HepG2 (cell line): Measurements from ENCODE around the gene PLEKHH1. TPM values are rescaled to one million over a fixed set of nuclear protein-coding genes. Genes with fewer than 3 reads are reported as not detected.

ENCODE experiments used
- ATAC-seq: fragments of 200-7000 bp; cut with Tn5 transposase; 3 replicates; pipeline ENCODE4 v1.9.1; 2020; ENCODE audit warnings: mild to moderate bottlenecking, moderate library complexity
- BruUV-seq: library from RNA; stranded (reverse); fragments of 400-500 nt; replicated peaks from 2 replicates; lab custom pipeline; 2021; lab: Mats Ljungman, UMichigan
- CTCF ChIA-PET: fragments of 300-600 bp; formaldehyde crosslinking; extraction: SDS; loops from one replicate; lab custom pipeline; 2021; ENCODE audit warnings: low total read pairs, inconsistent platforms, low intra/inter-chr PET ratio; lab: Yijun Ruan, JAX
- POLR2A ChIA-PET: fragments of 350-600 bp; sonication (Branson Sonifier 250); formaldehyde crosslinking; loops from one replicate; lab custom pipeline; 2020; ENCODE audit warnings: antibody characterized with exemption, inconsistent platforms; lab: Yijun Ruan, JAX
- DNase-seq: peaks from one replicate; pipeline ENCODE4 v3.0.0-alpha.2; 2015; ENCODE audit warnings: low spot score
- FAIRE-seq: peaks from 3 replicates; lab custom pipeline; 2011; peaks lifted over from hg19 to GRCh38; lab: Jason Lieb, UNC
- H2AFZ ChIP-seq: one replicate; pipeline ENCODE4 v1.6.1; 2011; ENCODE audit warnings: low read length, inconsistent platforms
- H3K27ac ChIP-seq: fragments of 300-600 bp; 3 replicates; pipeline ENCODE4 v1.8.0; 2011; ENCODE audit warnings: mixed run types, mild to moderate bottlenecking, mixed read lengths, low read length, inconsistent platforms; ENCODE audit not compliant: insufficient read depth; ENCODE audit errors: extremely low read length
- H3K27me3 ChIP-seq, 2 experiments: fragments of 200-600 bp in 1 of 2; 2 replicates in 1 of 2; 3 replicates in 1 of 2; pipeline versions ENCODE4 v1.6.0 to v1.8.0; 2011; ENCODE audit warnings: low read length in 2 of 2, mild to moderate bottlenecking in 2 of 2, moderate library complexity in 2 of 2, inconsistent platforms in 1 of 2; ENCODE audit not compliant: insufficient read depth in 2 of 2, control insufficient read depth in 1 of 2
- H3K36me3 ChIP-seq, 2 experiments: fragments of 200-600 bp in 1 of 2; replicated peaks in 1 of 2; 2 replicates in 1 of 2; 3 replicates in 1 of 2; pipeline versions ENCODE4 v1.5.1 to v1.8.0; 2011; ENCODE audit warnings: low read length in 2 of 2, inconsistent platforms in 1 of 2; ENCODE audit not compliant: insufficient read depth in 2 of 2, control insufficient read depth in 1 of 2
- H3K4me1 ChIP-seq: 2 replicates; pipeline ENCODE4 v1.5.1; 2012; ENCODE audit warnings: low read length, inconsistent platforms; ENCODE audit not compliant: insufficient read depth
- H3K4me2 ChIP-seq: 2 replicates; pipeline ENCODE4 v1.6.0; 2011; ENCODE audit warnings: low read depth, low read length, inconsistent platforms
- H3K4me3 ChIP-seq, 3 experiments: fragments of 200-600 bp in 1 of 3; sonication (generic), shearing (Covaris generic) in 1 of 3; replicated peaks in 1 of 3; 2 replicates each; pipeline ENCODE4 v1.5.1; 2011 to 2016; ENCODE audit warnings: low read length in 3 of 3, inconsistent platforms in 2 of 3, low read depth in 2 of 3, mild to moderate bottlenecking in 2 of 3, control low read depth in 1 of 3, mixed read lengths in 1 of 3; ENCODE audit not compliant: insufficient read depth in 1 of 3
- H3K79me2 ChIP-seq: one replicate; pipeline ENCODE4 v1.6.1; 2011; ENCODE audit warnings: low read length, inconsistent platforms; ENCODE audit not compliant: insufficient read depth
- H3K9ac ChIP-seq: 2 replicates; pipeline ENCODE4 v1.6.0; 2011; ENCODE audit warnings: mild to moderate bottlenecking, low read depth, low read length, inconsistent platforms; ENCODE audit not compliant: insufficient read depth
- H3K9me3 ChIP-seq: 2 replicates; pipeline ENCODE4 v1.5.1; 2012; ENCODE audit warnings: mild to moderate bottlenecking, low read length
- H4K20me1 ChIP-seq: 2 replicates; pipeline ENCODE4 v1.6.0; 2011; ENCODE audit warnings: inconsistent platforms, mild to moderate bottlenecking, low read length, moderate library complexity; ENCODE audit not compliant: insufficient read depth
- CENPT ChIP-seq: sonication (generic); formaldehyde crosslinking; IDR thresholded peaks from 2 replicates; pipeline ENCODE4 v1.8.0; 2022; ENCODE audit warnings: low read depth, mild to moderate bottlenecking, moderate library complexity, missing genetic modification reagents
- E2F2 ChIP-seq: sonication (generic); formaldehyde crosslinking; IDR thresholded peaks from 2 replicates; pipeline ENCODE4 v1.4.0; 2020; ENCODE audit warnings: missing genetic modification reagents, borderline replicate concordance
- ELF4 ChIP-seq: sonication (generic); formaldehyde crosslinking; IDR thresholded peaks from 2 replicates; pipeline ENCODE4 v1.5.0; 2020; ENCODE audit warnings: missing genetic modification reagents, mild to moderate bottlenecking, moderate library complexity, borderline replicate concordance
- GFI1 ChIP-seq: sonication (generic); formaldehyde crosslinking; IDR thresholded peaks from 2 replicates; pipeline ENCODE4 v1.5.0; 2020; ENCODE audit warnings: missing genetic modification reagents, mild to moderate bottlenecking, borderline replicate concordance
- LRRFIP1 ChIP-seq: sonication (generic); formaldehyde crosslinking; conservative IDR thresholded peaks from 2 replicates; pipeline ENCODE4 v1.4.0; 2020; ENCODE audit warnings: missing genetic modification reagents
- NONO ChIP-seq, 2 experiments: fragments of 450-650 bp in 1 of 2; sonication (generic) in 1 of 2; formaldehyde crosslinking in 1 of 2; IDR thresholded peaks in 1 of 2; conservative IDR thresholded peaks in 1 of 2; 2 replicates each; pipeline versions ENCODE4 v1.6.1 to v1.8.0; 2017 to 2022; ENCODE audit warnings: mild to moderate bottlenecking in 1 of 2, missing genetic modification reagents in 1 of 2, moderate library complexity in 1 of 2
- RARA ChIP-seq: IDR thresholded peaks from 2 replicates; pipeline ENCODE4 v1.6.1; 2016; ENCODE audit warnings: missing genetic modification reagents, missing compliant biosample characterization
- SNAPC5 ChIP-seq: sonication (generic); formaldehyde crosslinking; IDR thresholded peaks from 2 replicates; pipeline ENCODE4 v1.8.1; 2023; ENCODE audit warnings: mild to moderate bottlenecking, missing genetic modification reagents, borderline replicate concordance
- SP5 ChIP-seq: IDR thresholded peaks from 2 replicates; pipeline ENCODE4 v1.6.1; 2016; ENCODE audit warnings: low read depth, borderline replicate concordance
- STAG1 ChIP-seq: sonication (generic); formaldehyde crosslinking; IDR thresholded peaks from 2 replicates; pipeline ENCODE4 v1.4.0; 2020; ENCODE audit warnings: missing genetic modification reagents
- TCF7 ChIP-seq: sonication (generic); IDR thresholded peaks from 2 replicates; pipeline ENCODE4 v1.6.1; 2016; ENCODE audit warnings: antibody characterized with exemption, low read depth
- ZNF10 ChIP-seq: sonication (generic); formaldehyde crosslinking; IDR thresholded peaks from 2 replicates; pipeline ENCODE4 v1.4.0; 2020; ENCODE audit warnings: mild to moderate bottlenecking, low read depth, missing genetic modification reagents, borderline replicate concordance
- ZNF138 ChIP-seq: sonication (generic); formaldehyde crosslinking; IDR thresholded peaks from 2 replicates; pipeline ENCODE4 v1.5.0; 2020; ENCODE audit warnings: mild to moderate bottlenecking, low read depth, missing genetic modification reagents
- ZNF44 ChIP-seq: sonication (generic); formaldehyde crosslinking; IDR thresholded peaks from 2 replicates; pipeline ENCODE4 v1.5.1; 2020; ENCODE audit warnings: mild to moderate bottlenecking, missing genetic modification reagents
- WGBS: methylation state at CpG from one replicate; pipeline ENCODE4 v1.1.6; 2017; ENCODE audit warnings: low lambda C conversion rate; 5-methylcytosine and 5-hydroxymethylcytosine counted together
- in situ Hi-C: cut with HindIII; loops from 2 replicates; pipeline ENCODE4 v1.10.0; 2017; ENCODE audit warnings: low pct_unique_long_range_greater_than_20kb; ENCODE audit not compliant: extremely low pct_ligation_motif_present
- intact Hi-C: fragments of 100-400 bp; cut with micrococcal nuclease; formaldehyde crosslinking; loops from one replicate; pipeline ENCODE4 v1.10.0; 2022; ENCODE audit not compliant: unreplicated experiment
- polyA plus RNA-seq, 8 experiments: library from polyadenylated mRNA; depleted of rRNA in 3 of 8; stranded (reverse) in 7 of 8; unstranded in 1 of 8; fragments of >200 nt; fragmentation: Illumina TruSeq in 4 of 8; extraction: Trizol in 4 of 8; gene quantifications; 2 replicates each; pipeline versions ENCODE4 v1.2.1 to v1.2.3, GENCODE V29; 2011 to 2016; ENCODE audit warnings: low read depth in 4 of 8, missing spikeins in 1 of 8, mixed read lengths in 1 of 8; ENCODE audit not compliant: insufficient read depth in 1 of 8
- total RNA-seq, 5 experiments: library from RNA; depleted of rRNA; stranded (reverse); fragments of >200 nt; fragmentation: Illumina TruSeq; extraction: Trizol; gene quantifications; 2 replicates each; pipeline ENCODE4 v1.2.3, GENCODE V29; 2016; ENCODE audit warnings: low read depth in 1 of 5

The PLEKHH1 gene
- total and polyA plus RNA-seq, 2 of the 13 experiments (the other 11 are each of a cell fraction or from before 2014, with no cell fraction given): 8.6 to 15.8 TPM

GRCh38 chr14:67520482-67520881, 12.6 kb upstream of the PLEKHH1 start:
- Histone ChIP-seq H2AFZ (no peak overlapping the region), H4K20me1 (no peaks in the 10 kb centered on the region), H3K27me3 (peaks cover 4 to 40% of the 10 kb centered on the region in 2 experiments; a peak in 4 of 5 replicates), H3K4me2 (no peak overlapping the region), H3K36me3 (no peaks in the 10 kb centered on the region), H3K79me2 (no peaks in the 10 kb centered on the region), H3K9me3 (no peaks in the 10 kb centered on the region), H3K27ac (no peak overlapping the region), H3K9ac (no peak overlapping the region), H3K4me3 (no peak overlapping the region), H3K4me1 (peaks cover 29% of the 10 kb centered on the region)
- ATAC-seq (no peak), DNase-seq (no peak), FAIRE-seq (no peak)
- no TSS peak for BruUV-seq
- in situ Hi-C loops (no loop called here), intact Hi-C loops (loop anchor here (10.0 kb wide), 2 partner anchors 144 to 184 kb away; partner anchors contain the start of gene RDH12)
- POLR2A ChIA-PET: no interaction called here
- CTCF ChIA-PET: no interaction called here
- 50% methylated on average over 1 of the region's 1 CpG for WGBS
- TF ChIP-seq ZNF10 (CRISPR knock-in tag) (no peak), STAG1 (CRISPR knock-in tag) (no peak), LRRFIP1 (no peak), ZNF44 (CRISPR knock-in tag) (no peak), SNAPC5 (no peak), RARA (no peak), ZNF138 (no peak), SP5 (CRISPR knock-in tag) (no peak), CENPT (CRISPR knock-in tag) (no peak), GFI1 (CRISPR knock-in tag) (no peak), TCF7 (no peak), E2F2 (no peak), NONO (IDR thresholded peaks at IDR 0.05) (no peak), NONO (CRISPR knock-in tag; conservative IDR thresholded peaks at IDR 0.05) (no peak), ELF4 (CRISPR knock-in tag) (no peak)
